Ovary (tissue), 9 donors: Measurements from ENCODE around the gene NCKAP1. TPM values are rescaled to one million over a fixed set of nuclear protein-coding genes. Genes with fewer than 3 reads are reported as not detected.

Source experiments
- DNase-seq, 5 donors: peaks; one replicate each; pipeline ENCODE4 v3.0.0-alpha.2; 2019 to 2020
- H3K27ac ChIP-seq, 2 donors: fragments of 200-600 bp; one replicate each; pipeline versions ENCODE4 v1.5.1 to v1.8.0; 2019 to 2022
- H3K27me3 ChIP-seq: fragments of 200-600 bp; one replicate; pipeline ENCODE4 v1.8.0; 2022
- H3K36me3 ChIP-seq: fragments of 200-600 bp; sonication (generic); one replicate; pipeline ENCODE4 v1.5.1; 2019
- H3K4me1 ChIP-seq: one replicate; pipeline ENCODE4 v1.8.1; 2013; ENCODE audit warnings: mild to moderate bottlenecking, moderate library complexity; ENCODE audit not compliant: insufficient read depth
- H3K4me3 ChIP-seq: fragments of 200-600 bp; sonication (generic); one replicate; pipeline ENCODE4 v1.5.1; 2017
- H3K9me3 ChIP-seq, 2 donors: fragments of 200-600 bp in 1 of 2; sonication (generic) in 1 of 2; one replicate each; pipeline versions ENCODE4 v1.5.1 to v1.8.1; 2013 to 2019; ENCODE audit warnings: mild to moderate bottlenecking in 1 of 2, moderate library complexity in 1 of 2
- EP300 ChIP-seq: sonication (generic); formaldehyde crosslinking; IDR thresholded peaks from one replicate; pipeline ENCODE4 v1.6.1; 2017; ENCODE audit warnings: antibody characterized with exemption
- POLR2A ChIP-seq: fragments of 450-650 bp; IDR thresholded peaks from one replicate; pipeline ENCODE4 v1.6.1; 2017; ENCODE audit warnings: antibody characterized with exemption, mild to moderate bottlenecking, moderate library complexity
- WGBS, 3 donors: extraction: QIAGEN DNeasy Blood & Tissue Kit in 1 of 3; methylation state at CpG; one replicate each; pipeline versions ENCODE4 v1.1.5 to v1.1.7; 2013 to 2017; 5-methylcytosine and 5-hydroxymethylcytosine counted together
- intact Hi-C, 4 donors: fragments of 100-400 bp; cut with DNase I; formaldehyde crosslinking; loops; one replicate each; pipeline versions ENCODE4 v1.11.0 to v1.15.1; 2022 to 2023
- polyA plus RNA-seq, 2 donors: library from polyadenylated mRNA; stranded (reverse); fragments of 200-250 nt in 1 of 2; fragments of 350-450 nt in 1 of 2; fragmentation: Illumina TruSeq in 1 of 2; extraction: RNeasy Lipid Tissue Mini Kit (QIAGEN cat#74804) in 1 of 2; gene quantifications; one replicate each; pipeline ENCODE4 v1.2.3, GENCODE V29; 2013 to 2014
- total RNA-seq, 7 donors: library from RNA; depleted of rRNA in 2 of 7; stranded (reverse); fragments of >200 nt in 2 of 7; fragmentation: NEBNext Ultra II Directional in 3 of 7; extraction: Animal tissue kit (Norgen Biotek cat#: 25700) in 3 of 7; gene quantifications; one replicate each; pipeline versions ENCODE4 v1.1.0 to v1.2.4, GENCODE V29; 2016 to 2023
- TF ChIP-seq, protein P1 (sequence below), 3 donors: fragments of 450-650 bp in 2 of 3; fragments of 200-600 bp in 1 of 3; IDR thresholded peaks; one replicate each; pipeline versions ENCODE4 v1.5.1 to v1.8.0; 2016 to 2022; ENCODE audit warnings: antibody characterized with exemption in 3 of 3, mild to moderate bottlenecking in 1 of 3
- donor health status: DM: no; HTN: no; CAD: no; lungs with moderate emphysema.
- donor health status: DM: no; HTN: no; CAD: no.
- donor health status: Bipolar disorder and iron deficiency.
- donor health status: DM: yes; HTN: yes; CAD: no.
- donor health status: DM: no; HTN: no; CAD: no.
- donor health status: DM: yes; HTN: yes; CAD: no.

Gene NCKAP1
- total and polyA plus RNA-seq, 9 donors, result 59.9 to 122 (median 100) TPM

DNA sequence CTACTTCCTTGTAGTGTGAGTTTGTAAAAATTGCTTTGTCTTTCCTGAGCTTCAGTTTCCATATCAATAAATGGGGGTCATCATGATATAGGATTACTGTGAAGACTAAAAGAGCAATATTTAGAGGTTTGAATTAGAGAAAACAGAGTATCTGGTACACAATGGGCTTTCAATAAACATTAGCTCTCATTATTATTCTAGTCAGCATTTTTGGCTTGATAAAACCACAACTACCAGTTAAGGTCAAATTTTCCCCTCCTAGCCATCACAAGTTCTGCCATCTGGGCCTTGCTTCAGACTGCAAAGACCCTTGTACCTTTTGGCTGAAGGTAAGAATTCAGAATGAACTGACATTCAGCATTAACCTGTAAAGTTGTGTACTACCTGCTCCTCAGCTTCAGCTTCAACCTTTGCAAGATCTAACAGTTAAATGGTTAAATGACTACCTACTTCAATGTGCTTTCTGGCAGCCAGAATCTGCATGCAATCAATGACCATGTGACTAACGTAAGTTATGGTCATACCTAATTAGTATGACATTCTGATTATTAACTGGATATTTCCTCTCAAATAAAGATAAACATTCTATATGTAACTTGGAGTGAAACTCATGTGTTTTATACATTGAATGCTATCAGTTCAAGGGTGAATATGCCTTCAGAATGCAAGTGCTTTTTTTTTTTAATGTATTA lies 119.2 kb downstream of the NCKAP1 start:
- Histone ChIP-seq H3K4me3 (no peak overlapping the region), H3K4me1 (no peaks in the 10 kb centered on the region), H3K36me3 (no peaks in the 10 kb centered on the region), H3K27ac (no peak overlapping the region), H3K9me3 (no peaks in the 10 kb centered on the region), H3K27me3 (no peaks in the 10 kb centered on the region)
- TF ChIP-seq EP300, result no peak
- TF ChIP-seq, protein P1, sequence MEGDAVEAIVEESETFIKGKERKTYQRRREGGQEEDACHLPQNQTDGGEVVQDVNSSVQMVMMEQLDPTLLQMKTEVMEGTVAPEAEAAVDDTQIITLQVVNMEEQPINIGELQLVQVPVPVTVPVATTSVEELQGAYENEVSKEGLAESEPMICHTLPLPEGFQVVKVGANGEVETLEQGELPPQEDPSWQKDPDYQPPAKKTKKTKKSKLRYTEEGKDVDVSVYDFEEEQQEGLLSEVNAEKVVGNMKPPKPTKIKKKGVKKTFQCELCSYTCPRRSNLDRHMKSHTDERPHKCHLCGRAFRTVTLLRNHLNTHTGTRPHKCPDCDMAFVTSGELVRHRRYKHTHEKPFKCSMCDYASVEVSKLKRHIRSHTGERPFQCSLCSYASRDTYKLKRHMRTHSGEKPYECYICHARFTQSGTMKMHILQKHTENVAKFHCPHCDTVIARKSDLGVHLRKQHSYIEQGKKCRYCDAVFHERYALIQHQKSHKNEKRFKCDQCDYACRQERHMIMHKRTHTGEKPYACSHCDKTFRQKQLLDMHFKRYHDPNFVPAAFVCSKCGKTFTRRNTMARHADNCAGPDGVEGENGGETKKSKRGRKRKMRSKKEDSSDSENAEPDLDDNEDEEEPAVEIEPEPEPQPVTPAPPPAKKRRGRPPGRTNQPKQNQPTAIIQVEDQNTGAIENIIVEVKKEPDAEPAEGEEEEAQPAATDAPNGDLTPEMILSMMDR (IDR thresholded peaks at IDR 0.05), result no peak
- TF ChIP-seq POLR2A, result no peak
- intact Hi-C loops, result no loop called here
- no peak for DNase-seq
- WGBS, 3 donors, result 66 to 74% (median 70%) methylated on average over 1 of the region's 1 CpG

DNA sequence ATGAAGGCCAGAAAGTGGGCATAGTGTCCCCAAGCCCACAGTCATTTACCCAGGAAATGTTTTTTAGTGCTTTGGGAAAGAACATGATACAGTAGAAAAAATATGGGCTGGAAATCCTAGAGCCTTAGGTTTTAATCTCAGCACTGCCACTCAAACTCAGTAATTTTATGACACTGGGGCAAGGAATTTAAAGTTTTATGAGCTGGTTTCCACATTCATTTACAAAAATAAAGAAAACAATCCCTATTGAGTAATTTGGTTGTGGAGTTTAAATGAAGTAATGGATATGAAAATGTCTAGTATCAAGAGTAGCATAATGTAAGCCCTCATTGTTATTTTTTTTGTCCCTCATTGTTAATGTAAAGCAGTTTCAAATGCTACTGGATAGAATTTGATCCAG lies 120.3 kb downstream of the NCKAP1 start:
- no peak for DNase-seq
- intact Hi-C loops, result no loop called here
- Histone ChIP-seq H3K27me3 (no peaks in the 10 kb centered on the region), H3K27ac (no peak overlapping the region), H3K36me3 (no peaks in the 10 kb centered on the region), H3K4me1 (no peaks in the 10 kb centered on the region), H3K4me3 (no peak overlapping the region), H3K9me3 (no peaks in the 10 kb centered on the region)
- TF ChIP-seq POLR2A (no peak), EP300 (no peak)
- TF ChIP-seq, protein P1 (IDR thresholded peaks at IDR 0.05), result no peak

- Histone ChIP-seq H3K4me3 (no peak overlapping the region), H3K4me1 (no peaks in the 10 kb centered on the region), H3K27ac (no peak overlapping the region), H3K36me3 (no peaks in the 10 kb centered on the region), H3K9me3 (no peaks in the 10 kb centered on the region), H3K27me3 (no peaks in the 10 kb centered on the region)
- no peak for TF ChIP-seq EP300
- WGBS, 3 donors, result 94 to 100% (median 96%) methylated on average over 2 of the region's 2 CpGs
- intact Hi-C loops, result no loop called here
- DNase-seq, result no peak
Observed at GRCh38 chr2:182916417-182916816, 121.8 kb downstream of the NCKAP1 start.

DNA sequence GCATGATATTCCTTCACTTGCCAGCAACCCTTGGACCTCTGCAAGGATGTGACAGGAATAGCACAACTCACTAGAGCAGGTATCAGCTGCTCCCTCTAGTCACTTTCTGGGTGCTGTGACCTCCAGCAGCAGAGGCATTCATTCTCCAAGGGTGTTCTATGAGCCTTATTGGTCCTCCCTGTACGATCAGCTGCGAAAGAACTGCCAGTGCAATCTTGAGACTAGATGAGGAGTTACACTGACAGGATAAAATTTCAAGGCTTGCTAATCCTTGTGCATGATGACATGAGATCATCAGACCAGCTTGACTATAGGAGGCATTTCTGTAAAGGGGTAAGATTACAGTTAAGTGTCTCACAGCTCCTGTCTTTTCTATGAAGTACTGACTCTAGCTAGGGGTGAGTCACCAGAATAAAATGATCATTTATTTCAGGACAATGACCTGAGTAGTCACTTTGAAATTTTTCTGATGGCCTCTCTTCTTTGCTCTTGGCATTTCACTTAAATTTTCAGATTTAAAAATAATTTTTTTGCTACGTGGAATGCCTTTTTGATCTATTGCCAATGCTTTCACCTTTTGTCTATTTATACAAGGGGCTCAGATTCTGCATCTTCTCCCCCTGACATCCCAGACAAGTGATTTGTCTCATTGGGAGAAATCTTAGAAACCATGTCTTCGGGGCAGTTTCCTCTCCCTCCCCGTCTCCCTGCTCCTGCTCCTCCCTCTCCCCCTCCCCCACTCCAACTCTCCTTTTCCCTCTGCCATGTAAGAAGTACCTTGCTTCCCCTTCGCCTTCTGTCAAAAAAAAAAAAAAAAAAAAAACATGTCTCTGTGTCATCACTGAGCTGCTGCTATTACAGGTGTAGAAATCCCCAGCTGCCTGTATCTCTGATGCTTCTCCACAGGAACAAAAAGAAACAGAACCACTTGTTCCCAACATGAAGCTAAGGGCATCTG lies 122.6 kb downstream of the NCKAP1 start:
- no peak overlapping the region for H3K4me3 ChIP-seq
- no peaks in the 10 kb centered on the region for H3K4me1 ChIP-seq
- intact Hi-C loops, result no loop called here
- no peaks in the 10 kb centered on the region for H3K36me3 ChIP-seq
- no peak overlapping the region for H3K27ac ChIP-seq
- TF ChIP-seq POLR2A (no peak), EP300 (no peak)
- TF ChIP-seq, protein P1 (IDR thresholded peaks at IDR 0.05), result no peak
- H3K9me3 ChIP-seq, result no peaks in the 10 kb centered on the region
- no peaks in the 10 kb centered on the region for H3K27me3 ChIP-seq
- 76 to 78% (median 77%) methylated on average over 6 of the region's 6 CpGs for WGBS, 3 donors
- DNase-seq, result no peak

DNA sequence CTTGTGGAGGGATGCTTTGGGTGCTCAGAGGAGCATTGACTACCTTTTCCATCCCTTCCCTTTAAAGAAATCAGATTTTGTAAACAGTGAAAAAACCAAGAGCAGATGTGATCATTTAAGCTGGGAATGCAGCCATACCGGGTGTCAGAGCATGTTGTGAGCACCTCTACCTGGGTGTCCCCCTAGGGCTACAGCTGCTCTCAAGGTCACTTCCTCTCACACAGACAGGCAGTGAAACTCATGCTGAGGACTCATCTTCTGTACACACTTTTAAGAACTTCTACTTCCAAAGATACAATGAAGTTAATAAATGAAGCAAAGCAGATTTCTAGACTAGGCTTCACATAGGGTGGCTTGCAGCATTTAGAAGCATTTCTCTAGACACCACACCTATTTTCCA lies 123.4 kb downstream of the NCKAP1 start:
- H3K4me3 ChIP-seq, result no peak overlapping the region
- no peak overlapping the region for H3K27ac ChIP-seq
- DNase-seq, result no peak
- TF ChIP-seq EP300 (no peak), POLR2A (no peak)
- TF ChIP-seq, protein P1 (IDR thresholded peaks at IDR 0.05), result no peak
- 40 to 69% (median 52%) methylated on average over 1 of the region's 1 CpG for WGBS, 3 donors
- H3K27me3 ChIP-seq, result no peaks in the 10 kb centered on the region
- intact Hi-C loops, result no loop called here
- no peaks in the 10 kb centered on the region for H3K4me1 ChIP-seq
- no peaks in the 10 kb centered on the region for H3K36me3 ChIP-seq
- H3K9me3 ChIP-seq, result no peaks in the 10 kb centered on the region
